K562 (cell line): ENCODE data around the gene TM7SF2. TPM values are rescaled to one million over a fixed set of nuclear protein-coding genes. Genes with fewer than 3 reads are reported as not detected.

Experiments used
- ATAC-seq: fragments of 200-7000 bp; cut with Tn5 transposase; 3 replicates; pipeline ENCODE4 v1.9.1; 2020; ENCODE audit warnings: moderate library complexity
- BruUV-seq: library from RNA; stranded (reverse); fragments of 400-500 nt; replicated peaks from 2 replicates; lab custom pipeline; 2021; lab: Mats Ljungman, UMichigan
- CTCF ChIA-PET: fragments of 300-600 bp; formaldehyde crosslinking; extraction: SDS; loops from one replicate; lab custom pipeline; 2021; ENCODE audit warnings: low intra/inter-chr PET ratio; lab: Yijun Ruan, JAX
- POLR2A ChIA-PET: fragments of 300-600, 350-650 bp; sonication (Branson Sonifier 250); formaldehyde crosslinking; extraction: SDS; loops from one replicate; lab custom pipeline; 2021; ENCODE audit warnings: antibody characterized with exemption, inconsistent platforms; lab: Yijun Ruan, JAX
- DNase-seq, 4 experiments: peaks; one replicate each; pipeline versions ENCODE4 v3.0.0 to v3.0.0-alpha.2; 2011 to 2018; ENCODE audit warnings: low spot score in 3 of 4, mixed read lengths in 3 of 4; ENCODE audit errors: extremely low read depth in 1 of 4
- FAIRE-seq: peaks from 2 replicates; lab custom pipeline; 2011; peaks lifted over from hg19 to GRCh38; lab: Jason Lieb, UNC
- H2AFZ ChIP-seq: 2 replicates; pipeline ENCODE4 v1.6.0; 2011; ENCODE audit warnings: low read depth, low read length, control low read depth, inconsistent platforms
- H3K27ac ChIP-seq: fragments of 200-600 bp; 3 replicates; pipeline ENCODE4 v1.8.0; 2011; ENCODE audit warnings: low read depth, mild to moderate bottlenecking, control low read depth, inconsistent platforms, low read length, moderate library complexity, mixed read lengths; ENCODE audit errors: extremely low read depth
- H3K27me3 ChIP-seq, 2 experiments: fragments of 300-600 bp in 1 of 2; 2 replicates in 1 of 2; 3 replicates in 1 of 2; pipeline versions ENCODE4 v1.6.0 to v1.8.0; 2011; ENCODE audit warnings: inconsistent platforms in 2 of 2, low read length in 2 of 2, mild to moderate bottlenecking in 1 of 2, mixed read lengths in 1 of 2, moderate library complexity in 1 of 2; ENCODE audit not compliant: control insufficient read depth in 2 of 2, insufficient read depth in 2 of 2
- H3K36me3 ChIP-seq: fragments of 300-600 bp; 3 replicates; pipeline ENCODE4 v1.8.0; 2011; ENCODE audit warnings: mild to moderate bottlenecking, low read length, inconsistent platforms; ENCODE audit not compliant: control insufficient read depth, insufficient read depth
- H3K4me1 ChIP-seq, 2 experiments: fragments of 200-600 bp in 1 of 2; replicated peaks in 1 of 2; 2 replicates in 1 of 2; 3 replicates in 1 of 2; pipeline versions ENCODE4 v1.5.1 to v1.8.0; 2011; ENCODE audit warnings: inconsistent platforms in 2 of 2, low read length in 2 of 2, mild to moderate bottlenecking in 1 of 2, mixed read lengths in 1 of 2, moderate library complexity in 1 of 2; ENCODE audit not compliant: control insufficient read depth in 2 of 2, insufficient read depth in 2 of 2
- H3K4me2 ChIP-seq: 2 replicates; pipeline ENCODE4 v1.6.1; 2011; ENCODE audit warnings: low read length, control low read depth, inconsistent platforms, mixed read lengths; ENCODE audit not compliant: insufficient read depth
- H3K4me3 ChIP-seq: fragments of 200-600 bp; sonication (generic), shearing (Covaris generic); 2 replicates; pipeline ENCODE4 v1.5.1; 2016; ENCODE audit warnings: control low read depth, inconsistent platforms
- H3K79me2 ChIP-seq: fragments of 200-600 bp; 3 replicates; pipeline ENCODE4 v1.8.0; 2011; ENCODE audit warnings: low read length, inconsistent platforms; ENCODE audit not compliant: control insufficient read depth, insufficient read depth
- H3K9ac ChIP-seq, 2 experiments: 2 replicates each; pipeline versions ENCODE4 v1.6.0 to v1.6.1; 2011; ENCODE audit warnings: low read depth in 2 of 2, low read length in 2 of 2, control low read depth in 1 of 2, inconsistent platforms in 1 of 2, mild to moderate bottlenecking in 1 of 2, mixed read lengths in 1 of 2; ENCODE audit not compliant: insufficient read depth in 1 of 2
- H3K9me1 ChIP-seq: one replicate; pipeline ENCODE4 v1.6.0; 2011; ENCODE audit warnings: inconsistent platforms, mild to moderate bottlenecking, low read length, moderate library complexity; ENCODE audit not compliant: control insufficient read depth, insufficient read depth
- H3K9me3 ChIP-seq: replicated peaks from 2 replicates; pipeline ENCODE4 v1.5.1; 2011; ENCODE audit warnings: low read depth, low read length, inconsistent platforms; ENCODE audit not compliant: control insufficient read depth, insufficient read depth
- H4K20me1 ChIP-seq: replicated peaks from 2 replicates; pipeline ENCODE4 v1.6.1; 2011; ENCODE audit warnings: low read length, inconsistent platforms, mixed read lengths; ENCODE audit not compliant: control insufficient read depth, insufficient read depth
- CUX1 ChIP-seq: fragments of 200-800 bp; sonication (Bioruptor generic); IDR thresholded peaks from 2 replicates; pipeline ENCODE4 v1.6.1; 2016; ENCODE audit warnings: missing genetic modification characterization, missing compliant biosample characterization
- POLR2AphosphoS2 ChIP-seq: IDR thresholded peaks from 2 replicates; pipeline ENCODE4 v1.6.1; 2012; ENCODE audit warnings: low read length, improper control_type of control experiment
- PRPF4 ChIP-seq: fragments of 200-400 bp; formaldehyde crosslinking; IDR thresholded peaks from one replicate; pipeline ENCODE4 v1.6.1; 2017; ENCODE audit warnings: low read length, low read depth, mild to moderate bottlenecking; ENCODE audit not compliant: insufficient read depth, poor library complexity, severe bottlenecking
- ZBTB8A ChIP-seq: fragments of 450-650 bp; IDR thresholded peaks from 2 replicates; pipeline ENCODE4 v1.6.1; 2018; ENCODE audit warnings: mild to moderate bottlenecking, moderate library complexity; ENCODE audit not compliant: partially characterized antibody
- ZNF347 ChIP-seq: fragments of 450-650 bp; formaldehyde crosslinking; IDR thresholded peaks from 2 replicates; pipeline ENCODE4 v1.4.0; 2020; ENCODE audit warnings: low read depth, mild to moderate bottlenecking, moderate library complexity
- WGBS: fragments of 100-300 bp; shearing (Covaris generic); methylation state at CpG from one replicate; pipeline ENCODE4 v1.1.6; 2016; ENCODE audit warnings: low coverage, mixed read lengths; ENCODE audit not compliant: insufficient coverage; ENCODE audit errors: missing lambda C conversion rate; 5-methylcytosine and 5-hydroxymethylcytosine counted together
- in situ Hi-C: fragments of 300-500 bp; cut with MboI; formaldehyde crosslinking; loops from 4 replicates; pipeline ENCODE4 v1.15.0; 2018; ENCODE audit warnings: inconsistent platforms, mixed read lengths
- intact Hi-C: fragments of 100-400 bp; cut with micrococcal nuclease; formaldehyde crosslinking; loops from 2 replicates; pipeline ENCODE4 v1.14.2; 2022
- polyA plus RNA-seq, 8 experiments: library from polyadenylated mRNA; depleted of rRNA in 4 of 8; stranded (reverse) in 5 of 8; unstranded in 3 of 8; fragments of >200 nt; fragmentation: Nextera tagmentation in 2 of 8; fragmentation: Illumina TruSeq in 1 of 8; extraction: Ambion mirVana in 2 of 8; extraction: Trizol in 1 of 8; gene quantifications; 2 replicates each; pipeline versions ENCODE4 v1.2.1 to v1.2.3, GENCODE V29; 2011 to 2014; ENCODE audit warnings: inconsistent platforms in 1 of 8, missing spikeins in 1 of 8
- total RNA-seq, 7 experiments: library from RNA; depleted of rRNA in 6 of 7; stranded (reverse); fragments of >200 nt in 6 of 7; fragmentation: Illumina TruSeq in 2 of 7; extraction: Trizol in 2 of 7; gene quantifications; 2 replicates each; pipeline versions ENCODE4 v1.2.1 to v1.2.3, GENCODE V29; 2011 to 2021; ENCODE audit warnings: low replicate concordance in 1 of 7

TM7SF2 gene
- total and polyA plus RNA-seq, 9 of the 15 experiments (the other 6 are each of a cell fraction or from before 2014, with no cell fraction given) = 1.2 to 22.0 (median 14.3) TPM

DNA sequence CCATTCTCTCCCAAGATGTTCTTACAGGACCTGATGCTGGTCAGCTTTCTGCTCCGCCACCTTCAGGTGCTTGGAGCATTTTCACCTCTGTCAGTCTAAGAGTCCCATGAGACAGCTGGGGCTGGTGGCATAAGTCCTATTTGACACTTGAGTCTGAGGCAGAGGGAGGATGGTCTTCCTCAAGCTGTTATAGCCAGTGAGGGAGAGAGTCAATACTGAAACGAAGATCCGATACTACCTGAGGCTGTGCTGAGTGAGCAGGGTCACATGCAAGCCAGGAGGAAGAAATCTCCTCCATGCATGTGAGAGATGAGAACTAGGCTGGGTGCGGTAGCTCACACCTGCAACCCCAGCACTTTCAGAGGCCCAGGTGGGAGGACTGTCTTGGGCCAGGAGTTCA is 22.1 kb upstream of the TM7SF2 start:
- H3K9ac ChIP-seq = no peak overlapping the region
- in situ Hi-C loops = no loop called here
- no peaks in the 10 kb centered on the region for H3K27me3 ChIP-seq
- H3K4me2 ChIP-seq = no peak overlapping the region
- ATAC-seq (peak; percentile 18; the same call in 2 of the 3 replicates), DNase-seq (no peak), FAIRE-seq (no peak)
- H3K9me3 ChIP-seq = no peaks in the 10 kb centered on the region
- no TSS peak for BruUV-seq
- H3K36me3 ChIP-seq = peaks cover 43% of the 10 kb centered on the region
- H3K79me2 ChIP-seq = peaks cover 11% of the 10 kb centered on the region
- no peak overlapping the region for H3K4me3 ChIP-seq
- intact Hi-C loops = no loop called here
- TF ChIP-seq PRPF4 = no peak
- TF ChIP-seq CUX1 (CRISPR knock-in tag) = no peak
- TF ChIP-seq ZBTB8A = no peak
- TF ChIP-seq ZNF347 = no peak
- 0 out of 2 replicates have a peak, but pooled peaks have one; percentile 3 for TF ChIP-seq POLR2AphosphoS2
- ChIA-PET POLR2A (interaction anchor here (0.6 to 1.8 kb wide), 7 partner anchors 13 to 409 kb away, joined by 3 to 4 read pairs (median 3); partner anchors contain the start of gene MALAT1), CTCF (no interaction called here)
- H2AFZ ChIP-seq = no peak overlapping the region
- peaks cover 8% of the 10 kb centered on the region in 2 experiments for H3K4me1 ChIP-seq
- H4K20me1 ChIP-seq = no peaks in the 10 kb centered on the region
- WGBS = 83% methylated on average over 4 of the region's 4 CpGs
- no peaks in the 10 kb centered on the region for H3K9me1 ChIP-seq
- no peak overlapping the region for H3K27ac ChIP-seq
